SIG-M5 (cell line): ENCODE data around the gene NPAS3.

Source experiments
- DNase-seq: peaks from one replicate; lab custom pipeline; 2025; lab: John Stamatoyannopoulos, UW

Gene NPAS3

DNA sequence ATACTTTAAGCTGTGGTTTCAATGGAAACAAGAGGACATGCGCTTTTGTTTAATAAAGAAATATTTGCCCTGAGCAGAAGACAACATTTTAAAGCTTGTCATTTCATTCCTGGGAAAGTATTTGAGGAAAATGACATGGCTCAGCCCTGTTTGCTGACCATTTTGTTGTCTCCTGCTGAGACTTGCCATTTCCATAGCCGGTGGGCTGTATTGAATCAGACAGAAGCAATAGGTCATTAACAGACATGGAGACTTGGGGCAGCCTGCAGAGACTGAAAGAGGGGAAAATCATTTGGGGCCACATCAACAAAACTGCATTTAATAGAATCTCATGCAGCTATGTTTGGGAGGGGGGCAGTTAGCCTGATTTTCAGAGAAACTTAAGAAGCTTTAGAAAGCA is 443.0 kb downstream of the NPAS3 start:
- DNase-seq = no peak

DNA sequence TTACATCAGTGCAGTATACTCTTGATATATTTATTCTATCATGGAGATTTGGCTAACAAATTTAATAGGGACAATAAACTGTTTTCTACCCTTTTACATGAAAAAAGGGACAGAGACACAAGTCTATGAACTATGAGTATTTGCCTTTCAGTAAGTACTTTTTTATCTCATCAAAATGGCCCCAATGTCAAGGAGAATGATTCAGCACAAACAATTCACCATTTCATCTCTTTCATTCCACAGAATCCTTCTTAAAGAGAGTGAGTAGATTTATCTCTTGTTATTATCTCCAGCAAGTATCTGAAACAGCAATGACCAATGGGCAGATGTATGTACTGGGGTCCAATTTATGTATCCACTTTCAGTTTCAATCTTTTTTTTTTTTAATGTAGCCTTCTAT is 447.5 kb downstream of the NPAS3 start:
- no peak for DNase-seq

DNA sequence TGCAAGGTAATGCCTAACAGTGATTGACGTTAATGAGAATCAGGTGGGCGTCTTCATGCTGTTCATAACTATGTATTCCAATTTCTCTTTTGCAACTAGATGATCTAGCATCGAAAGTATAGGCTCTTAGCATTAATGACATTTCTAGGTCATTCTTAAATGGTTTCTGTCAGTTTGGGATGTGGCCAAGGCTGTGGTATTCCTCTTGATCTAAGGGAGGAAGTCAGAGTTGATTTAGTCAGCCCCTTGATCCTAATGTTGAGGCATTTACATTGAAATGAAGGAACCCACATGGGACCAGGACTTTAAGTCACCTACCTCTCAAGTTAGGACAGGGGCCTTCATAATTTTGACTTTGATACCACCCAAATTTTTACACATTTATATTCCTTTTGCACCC is 448.1 kb downstream of the NPAS3 start:
- no peak for DNase-seq

DNA sequence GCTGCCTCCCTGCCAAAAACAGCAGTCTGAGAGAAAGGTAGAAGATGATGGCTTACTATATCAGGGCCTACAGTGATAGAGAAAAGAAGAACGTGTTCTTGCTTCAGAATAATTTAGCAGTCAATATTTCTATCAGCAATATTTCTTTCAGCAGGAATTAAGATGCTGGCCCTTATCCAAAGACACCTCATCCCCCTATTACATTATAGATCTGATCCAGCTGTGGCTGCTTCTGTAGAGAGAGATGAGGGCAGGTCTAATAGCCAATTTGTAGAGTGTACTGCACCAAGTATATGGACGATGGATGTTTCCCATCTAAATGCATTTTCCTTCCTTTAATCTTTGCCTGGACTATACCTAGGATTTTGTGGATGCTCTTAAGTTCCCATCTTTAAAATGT is 451.7 kb downstream of the NPAS3 start:
- DNase-seq = no peak

DNA sequence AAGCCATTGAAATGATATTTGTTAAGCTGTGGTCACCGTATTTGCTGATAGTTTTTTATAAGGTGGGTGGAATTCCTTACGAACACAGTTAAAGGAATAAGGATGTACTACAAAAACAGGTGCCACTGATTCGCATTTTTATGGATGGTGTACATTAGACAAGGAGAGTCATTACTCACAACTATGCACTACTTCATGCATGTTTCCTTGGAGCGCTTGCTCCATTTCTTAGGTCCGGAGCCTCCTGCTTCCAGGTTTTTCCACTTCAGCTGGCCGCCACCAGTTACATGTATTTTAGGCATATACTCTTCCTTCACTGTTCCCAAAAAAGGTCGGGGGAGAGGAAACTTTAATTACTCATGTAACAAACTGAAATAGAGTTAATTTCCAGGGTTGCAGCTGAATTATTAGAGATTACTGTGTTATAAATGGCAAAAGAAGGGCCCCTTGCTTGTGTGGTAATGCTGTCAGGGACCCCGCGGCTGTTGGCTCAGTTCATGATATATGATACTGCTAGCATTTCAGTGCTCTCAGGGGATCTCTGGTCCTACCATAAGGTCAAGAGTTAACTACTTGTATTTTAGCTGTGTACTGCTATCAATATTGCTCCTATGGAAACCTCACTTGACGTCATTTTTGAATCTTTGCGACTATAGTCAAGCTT is 454.7 kb downstream of the NPAS3 start:
- no peak for DNase-seq

DNA sequence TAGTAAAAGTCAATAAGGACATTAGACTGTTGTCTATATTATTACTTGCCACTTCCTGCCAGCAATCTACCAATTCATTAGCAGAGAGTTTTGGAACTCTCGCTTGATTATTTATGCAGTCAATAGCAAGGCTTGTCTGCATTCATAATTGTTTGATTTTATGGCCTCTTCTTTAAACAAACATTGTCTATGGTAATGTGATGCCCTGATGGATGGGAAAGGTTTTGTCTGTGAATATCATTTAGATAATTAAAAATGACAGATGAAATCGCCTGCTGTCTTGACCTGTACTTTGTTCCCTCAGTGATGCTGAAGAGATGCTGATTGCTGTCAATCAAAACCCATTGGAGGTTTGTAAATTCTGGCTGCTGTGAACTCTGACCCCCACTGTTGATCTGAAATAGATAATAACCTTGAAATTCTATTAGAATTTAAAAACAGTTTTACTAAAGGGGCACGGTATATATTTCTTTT is 455.3 kb downstream of the NPAS3 start:
- DNase-seq = no peak

DNA sequence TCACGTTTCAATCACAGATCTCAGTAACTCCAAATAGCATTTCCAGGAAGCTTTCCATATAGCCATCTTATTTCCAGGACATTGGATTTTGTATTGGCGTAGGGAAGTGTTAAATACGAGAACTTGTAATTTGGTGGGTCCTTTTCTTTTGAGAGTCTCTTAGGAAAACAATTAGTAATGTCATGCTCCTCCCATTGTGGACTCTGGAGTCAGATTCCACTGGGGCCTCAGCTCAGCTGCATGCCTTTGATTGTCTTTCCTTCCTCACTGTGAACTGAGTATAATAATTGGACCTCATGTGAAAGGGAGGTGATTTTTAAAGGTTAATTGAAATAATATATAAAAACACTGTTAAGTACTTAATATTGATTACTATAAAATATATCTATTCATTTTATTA is 462.6 kb downstream of the NPAS3 start:
- DNase-seq = no peak

DNA sequence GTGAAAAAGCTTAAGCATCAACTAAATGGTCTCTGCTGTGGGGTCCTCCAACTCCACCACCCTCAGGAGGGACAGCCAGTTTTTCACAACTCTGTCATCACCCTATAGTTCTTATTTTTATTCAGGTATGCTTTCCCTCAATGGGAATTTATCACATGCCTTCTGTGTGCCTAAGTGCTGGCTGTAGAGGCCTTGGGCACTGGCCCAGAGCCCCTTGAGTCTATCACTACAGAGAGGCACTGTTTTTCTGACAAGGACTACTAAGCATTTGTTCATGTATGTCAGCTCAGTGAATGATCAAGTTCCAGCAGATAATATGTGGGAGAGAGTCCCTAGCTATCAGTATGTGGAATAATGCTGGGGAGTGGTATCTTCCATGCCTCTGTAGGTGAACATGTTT is 463.9 kb downstream of the NPAS3 start:
- no peak for DNase-seq

DNA sequence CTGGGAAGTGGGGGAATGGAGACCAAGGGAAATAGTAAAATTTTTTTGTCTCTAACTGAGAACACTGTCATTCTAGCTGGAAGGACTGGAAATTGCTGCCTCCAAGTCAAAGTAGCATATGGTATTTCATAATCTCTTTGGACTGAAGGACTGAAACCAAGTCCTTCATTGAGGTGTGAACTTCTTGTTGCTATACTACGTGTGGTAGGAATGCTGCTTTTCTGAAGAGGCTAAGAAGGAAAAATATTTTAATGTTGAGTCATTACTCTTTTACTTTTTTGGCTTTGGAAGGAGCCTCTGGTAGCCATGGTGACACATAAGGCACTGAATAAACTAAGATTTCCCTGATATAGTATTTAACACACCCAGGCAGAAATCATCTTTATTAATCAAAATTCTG is 465.4 kb downstream of the NPAS3 start:
- DNase-seq = no peak

DNA sequence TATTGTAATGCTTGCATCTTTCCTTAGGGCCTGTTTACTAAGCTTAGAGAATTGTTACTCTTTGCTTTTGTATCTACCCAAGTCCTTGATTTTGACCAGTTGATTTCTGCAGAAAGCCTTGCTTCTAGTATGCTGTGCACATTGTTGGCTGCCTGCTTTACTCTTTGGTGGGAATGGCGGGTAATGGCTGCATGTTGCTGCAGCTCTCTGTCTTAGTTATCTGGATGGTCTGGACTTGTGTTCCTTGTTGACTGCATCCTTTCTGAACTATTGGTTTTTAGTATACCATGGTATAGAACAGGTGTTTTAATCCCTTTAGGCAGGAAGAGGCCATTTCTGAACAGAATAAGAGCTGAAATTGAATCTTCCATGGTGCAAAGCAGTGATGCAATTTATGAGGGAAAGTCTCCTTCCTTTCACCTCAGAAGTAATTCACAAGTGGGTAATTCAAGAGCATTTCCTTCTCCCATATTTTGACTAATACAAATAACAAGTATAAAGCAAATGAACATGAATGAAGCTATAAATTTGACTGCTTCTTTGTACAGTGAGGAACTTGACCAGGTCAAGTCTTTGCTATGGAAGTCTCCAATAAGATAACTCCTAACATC is 466.4 kb downstream of the NPAS3 start:
- no peak for DNase-seq

DNA sequence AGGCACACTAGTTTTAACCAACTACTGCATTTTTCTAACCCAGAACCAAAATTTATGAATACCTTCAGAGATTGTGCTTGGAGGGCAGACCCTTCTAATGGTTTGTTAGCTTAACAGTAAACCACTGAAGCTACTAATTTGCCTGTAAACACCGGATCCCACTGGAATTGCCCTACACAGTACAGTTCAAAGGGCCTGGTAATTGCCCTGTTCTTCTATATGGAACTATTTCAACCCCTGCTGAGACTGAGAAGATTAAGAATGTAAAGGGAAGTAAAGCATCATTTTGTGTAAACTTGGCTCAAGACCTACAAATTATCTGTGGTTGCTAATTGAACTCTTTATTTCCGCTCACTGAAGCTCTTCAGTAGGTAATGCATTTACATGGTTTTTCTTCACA is 468.1 kb downstream of the NPAS3 start:
- no peak for DNase-seq

DNA sequence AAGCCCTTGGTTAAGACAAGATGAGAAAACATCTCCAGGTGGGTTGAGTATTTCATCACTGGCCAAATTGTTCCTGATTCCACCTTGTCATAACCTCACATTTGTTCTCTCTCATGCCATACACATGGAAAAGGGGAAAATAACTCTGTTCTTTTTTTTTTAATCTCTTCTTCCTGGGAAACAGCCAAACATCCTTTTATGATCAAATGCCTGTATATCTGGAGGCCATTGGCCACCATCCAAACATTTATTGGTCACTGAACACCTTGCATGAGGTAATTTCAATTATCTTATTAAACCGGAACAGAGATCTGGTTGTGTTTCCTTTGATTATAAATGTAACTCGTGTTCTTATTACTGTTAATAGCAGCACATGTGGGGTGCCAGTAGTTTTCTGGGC is 469.6 kb downstream of the NPAS3 start:
- DNase-seq = no peak

DNA sequence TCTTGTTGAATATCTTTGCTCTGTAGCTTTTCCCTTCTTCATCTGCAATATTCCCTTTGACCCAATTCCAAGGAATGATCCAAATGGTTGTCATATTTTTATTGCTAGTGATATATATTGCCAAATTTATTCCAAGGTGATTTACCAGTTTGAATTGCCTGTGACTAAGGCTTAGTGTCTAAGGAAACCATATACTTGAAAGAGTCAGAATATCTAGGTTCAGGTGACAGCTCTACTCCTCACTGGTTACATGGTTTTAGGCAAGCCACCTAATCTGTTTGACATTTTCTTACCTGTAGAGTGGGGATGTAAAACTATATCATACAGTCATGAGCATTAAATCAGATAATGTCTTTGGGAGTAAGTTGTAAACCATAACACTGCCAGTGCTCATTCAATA is 473.8 kb downstream of the NPAS3 start:
- DNase-seq = no peak

DNA sequence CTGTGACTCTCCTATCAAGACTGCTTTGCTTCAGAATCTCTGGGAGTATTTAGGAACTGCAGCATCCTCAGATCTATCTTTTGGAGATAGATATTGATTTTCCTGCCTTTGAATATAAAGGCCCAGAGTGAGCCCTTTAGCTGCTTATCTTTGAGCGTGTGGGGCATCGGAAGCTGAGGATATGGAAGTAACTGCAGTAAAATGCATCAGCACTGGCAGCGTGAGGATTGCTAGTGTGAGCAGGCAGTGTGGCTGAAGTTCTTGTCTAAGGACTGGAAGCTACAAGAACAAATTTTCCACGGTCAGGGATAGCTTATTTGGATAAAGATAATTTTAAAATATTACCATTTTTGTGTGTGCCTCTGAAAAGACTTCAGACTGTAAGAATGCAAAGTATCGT is 474.7 kb downstream of the NPAS3 start:
- DNase-seq = no peak

DNA sequence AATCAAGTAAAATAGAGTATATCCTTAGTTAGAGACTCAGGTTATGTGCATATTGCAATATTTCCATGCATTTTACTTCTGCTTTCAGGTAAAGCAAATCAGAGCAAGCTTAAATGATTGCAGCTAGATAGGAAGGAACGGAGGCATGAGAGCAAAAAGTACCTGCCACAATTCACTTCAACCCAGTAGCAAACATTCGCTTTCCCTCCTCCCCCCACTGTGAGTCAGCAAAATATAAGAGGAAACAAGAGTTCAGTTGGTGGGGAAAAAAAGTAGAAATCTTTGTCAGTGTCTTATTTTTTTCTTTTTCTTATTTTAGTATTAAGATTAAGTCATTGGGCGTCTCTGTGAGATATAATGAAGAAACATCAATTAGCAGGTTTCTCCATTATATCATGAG is 475.4 kb downstream of the NPAS3 start:
- no peak for DNase-seq

DNA sequence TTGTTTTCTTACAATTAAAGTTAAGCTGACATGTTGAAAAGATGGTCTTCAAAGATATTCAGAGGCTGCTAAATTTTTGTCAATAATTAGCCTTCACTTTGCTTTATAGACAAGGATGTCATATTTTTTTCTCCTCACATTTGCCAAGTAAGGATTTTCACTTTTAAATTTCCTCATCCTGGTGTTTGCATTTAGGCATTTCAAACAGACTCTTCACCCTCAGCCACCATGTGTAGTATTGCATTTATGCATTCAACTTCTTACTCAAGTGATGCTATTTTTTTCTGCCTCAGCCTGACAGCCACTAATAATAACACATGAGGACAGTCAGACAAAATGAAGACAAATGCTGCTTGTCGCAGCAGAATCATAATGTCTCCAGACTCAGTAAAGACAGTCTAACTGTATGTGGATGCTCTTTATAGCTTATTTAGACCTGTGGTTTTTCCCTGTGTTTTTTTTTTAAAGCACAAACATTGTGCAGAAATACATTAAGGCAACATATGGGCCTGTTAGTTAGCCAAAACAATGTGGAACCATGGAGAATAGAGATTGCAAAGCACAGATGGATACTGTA is 481.5 kb downstream of the NPAS3 start:
- no peak for DNase-seq

DNA sequence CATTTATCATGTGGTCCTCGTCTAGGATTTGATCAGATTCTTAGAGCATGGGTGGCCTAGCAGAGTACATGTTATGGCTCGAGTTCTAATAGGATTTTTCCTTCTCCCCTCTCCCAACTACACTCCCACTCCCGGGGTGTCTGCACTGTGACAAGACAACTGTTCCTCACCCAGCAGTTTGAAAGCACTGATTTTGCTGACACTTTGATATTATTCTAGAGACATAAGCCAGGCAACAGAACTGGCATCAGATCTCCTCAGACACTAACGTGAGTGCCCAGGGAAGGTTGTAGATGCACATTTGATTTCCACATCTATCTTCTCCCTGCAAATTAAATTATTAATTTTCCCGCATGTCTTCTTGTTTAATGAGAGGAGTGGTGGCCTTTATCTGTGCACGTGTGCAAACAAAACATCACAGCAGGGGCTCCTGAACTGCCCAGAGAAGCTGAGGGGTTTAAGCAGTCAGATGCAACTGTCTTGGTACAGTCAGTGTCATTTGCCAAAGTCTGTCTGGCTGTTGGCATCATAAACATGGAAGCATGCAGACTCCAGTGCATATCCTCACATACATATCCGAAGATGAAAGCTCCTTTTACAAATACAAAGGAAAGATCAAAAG is 491.8 kb downstream of the NPAS3 start:
- DNase-seq = no peak

DNA sequence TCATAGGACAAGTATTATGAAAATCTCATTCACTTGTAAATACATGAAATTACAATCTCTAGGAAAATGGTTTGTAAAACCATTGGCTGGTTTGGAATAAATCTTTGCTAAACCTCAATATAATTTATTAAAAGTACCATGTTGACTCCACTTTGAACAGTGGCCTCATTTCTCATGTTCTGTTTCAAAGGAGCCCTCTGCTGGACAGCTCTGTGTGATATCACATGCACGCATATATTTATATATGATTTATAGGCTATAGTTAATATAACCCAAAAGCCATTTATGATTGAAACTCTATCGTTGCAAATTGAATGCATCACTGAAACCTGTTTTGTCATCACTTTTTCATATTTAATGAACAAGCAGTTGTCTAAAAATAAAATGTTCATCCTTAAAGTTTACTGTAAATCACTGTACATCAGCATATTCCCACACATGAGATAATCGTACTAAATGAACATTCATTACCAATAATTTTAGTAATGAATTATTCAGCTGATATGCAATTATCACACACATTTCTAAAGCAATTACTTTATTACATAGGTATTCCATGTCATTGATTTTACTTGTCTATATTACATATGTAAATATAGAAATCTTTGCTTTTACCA is 493.8 kb downstream of the NPAS3 start:
- no peak for DNase-seq

DNA sequence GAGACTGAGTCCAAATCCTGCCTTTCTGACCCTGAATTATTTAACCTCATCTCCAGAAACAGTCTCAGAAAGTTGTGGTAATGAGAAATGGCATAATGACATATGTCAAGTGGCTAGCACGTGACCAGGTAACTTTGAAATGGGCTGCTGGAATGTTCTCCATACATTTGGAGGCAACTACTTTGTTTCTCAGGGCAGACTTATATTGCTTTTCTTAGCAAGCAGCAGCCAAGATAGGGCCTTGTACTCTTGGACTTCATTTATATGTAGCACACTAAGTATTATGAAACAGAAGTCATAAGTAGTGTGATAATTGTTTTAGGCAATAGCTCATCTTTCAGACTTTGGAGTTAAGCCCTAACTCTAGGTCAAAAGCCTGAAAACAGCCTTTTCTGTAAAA is 494.7 kb downstream of the NPAS3 start:
- no peak for DNase-seq

DNA sequence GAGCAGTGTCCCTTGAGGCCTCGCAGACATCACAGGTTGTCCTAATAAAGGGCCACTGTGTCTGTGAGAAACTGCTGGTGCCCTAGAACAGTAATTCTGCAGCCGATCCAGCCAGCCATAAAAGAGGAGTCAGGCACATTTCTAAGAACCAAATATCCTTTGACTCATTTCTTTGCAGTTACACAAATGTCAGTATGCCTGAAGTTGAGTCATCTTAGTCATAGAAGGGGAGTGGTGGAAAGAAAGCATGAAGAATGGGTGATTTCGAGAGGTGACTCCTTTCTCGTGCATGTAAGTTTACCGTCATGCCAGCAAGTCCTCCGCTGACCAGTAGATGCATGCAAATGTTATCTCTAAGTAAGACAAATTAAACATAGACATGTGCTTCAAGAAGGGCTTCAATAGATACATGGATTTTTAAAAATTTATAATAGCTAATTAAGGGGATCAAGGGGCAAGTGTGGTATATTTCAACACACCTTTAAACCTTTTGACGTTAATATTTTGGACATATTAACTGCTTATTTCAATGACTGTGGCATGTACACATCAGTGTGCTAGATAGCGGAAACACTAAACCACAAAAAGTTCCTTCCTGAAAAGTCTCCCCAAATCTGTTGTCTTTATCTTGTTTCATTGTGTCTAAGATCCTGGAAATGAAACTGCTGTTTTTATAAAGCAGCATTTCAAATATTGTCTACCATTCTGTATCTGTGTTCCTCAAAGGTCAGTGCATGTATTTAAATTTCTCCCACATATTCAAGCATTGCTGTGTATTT is 497.4 kb downstream of the NPAS3 start:
- no peak for DNase-seq

DNA sequence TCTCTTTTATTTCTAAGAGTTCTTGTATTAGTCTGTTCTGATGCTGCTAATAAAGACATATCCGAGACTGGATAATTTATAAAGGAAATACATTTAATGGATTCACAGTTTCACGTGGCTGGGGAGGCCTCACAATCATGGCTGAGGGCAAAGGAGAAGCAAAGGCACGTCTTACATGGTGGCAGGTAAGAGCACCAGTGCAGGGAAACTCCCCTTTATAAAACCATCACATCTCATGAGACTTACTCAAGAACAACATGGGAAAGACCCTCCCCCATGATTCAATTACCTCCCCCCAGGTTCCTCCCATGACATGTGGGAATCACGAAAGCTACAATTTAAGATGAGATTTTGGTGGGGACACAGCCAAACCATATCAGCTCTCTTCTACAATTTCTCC is 503.0 kb downstream of the NPAS3 start:
- DNase-seq = no peak

DNA sequence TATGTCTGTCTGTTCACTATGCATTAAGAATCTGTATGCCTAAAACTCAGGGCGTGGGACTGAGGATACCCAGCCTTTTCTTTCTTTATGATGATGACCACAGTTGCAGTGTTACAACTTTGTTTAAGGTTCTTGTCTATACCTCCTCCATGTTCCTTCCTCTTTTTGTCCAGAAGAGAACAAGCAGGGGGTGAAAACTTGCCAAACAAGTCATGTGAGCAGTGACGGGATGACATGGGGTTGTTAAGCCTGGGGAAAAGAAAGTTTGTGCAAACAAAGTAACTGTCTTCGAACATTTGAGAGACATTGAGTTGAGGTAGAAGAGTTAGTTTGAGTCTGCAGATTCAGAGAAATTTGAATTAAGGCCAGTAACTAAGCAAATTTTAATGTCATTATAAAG is 505.5 kb downstream of the NPAS3 start:
- DNase-seq = no peak
